ENCODE measurements around the gene C20orf204. TPM values are rescaled to one million over a fixed set of nuclear protein-coding genes. Genes with fewer than 3 reads are reported as not detected.
A peak's percentile ranks its signal among the peaks of the same experiment; 100 is the strongest.

Gene C20orf204
- total and polyA plus RNA-seq, 10 of the 15 experiments (the other 5 are each of a cell fraction or from before 2014, with no cell fraction given) = 0.24 to 56.0 (median 12.4) TPM

DNA sequence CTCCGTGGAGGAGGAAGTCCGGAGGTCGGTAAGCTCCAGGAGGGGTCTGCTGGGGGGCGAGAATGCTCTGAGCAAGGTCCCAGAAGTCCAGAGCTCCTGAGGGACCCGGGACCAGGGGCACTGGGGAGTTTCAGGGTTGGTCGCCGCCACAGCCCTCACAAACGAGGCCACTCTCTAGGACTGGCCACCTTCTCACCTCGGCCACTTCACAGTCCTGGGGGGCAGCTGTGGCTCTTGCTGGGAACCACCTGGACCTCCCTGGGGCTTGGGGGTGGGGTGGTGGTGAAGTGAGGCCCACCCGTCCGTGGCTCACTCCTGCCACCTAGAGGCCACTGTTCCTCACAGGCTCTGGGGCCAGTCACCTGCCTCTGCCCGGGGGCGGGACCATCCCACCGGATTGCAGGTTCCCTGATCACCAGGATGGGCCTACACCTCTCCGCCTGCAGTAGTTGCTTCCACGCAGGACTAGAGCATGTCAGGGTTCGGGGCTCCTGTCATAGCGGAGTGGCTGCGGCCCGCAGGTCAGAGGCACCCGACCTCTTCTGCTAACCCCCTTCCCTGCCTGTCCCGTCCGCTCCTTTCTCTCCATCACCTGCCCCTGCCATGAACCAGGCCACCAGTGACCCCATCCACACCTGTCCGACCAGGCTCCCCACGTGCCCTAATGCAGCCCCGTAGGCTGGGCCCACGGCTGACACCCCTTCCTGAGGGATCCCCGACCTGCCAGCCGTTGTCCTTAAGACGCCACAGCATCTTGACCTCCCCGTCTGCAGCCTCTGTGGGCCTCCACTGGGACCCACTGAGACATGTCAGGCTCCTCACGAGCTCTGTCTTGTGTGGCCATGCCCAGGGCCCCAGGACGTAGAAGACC, 21.9 kb downstream of the C20orf204 start (continued):
- TF ChIP-seq ZZZ3 (IDR thresholded peaks at IDR 0.05; ENCODE audit: control insufficient read depth, insufficient read length, low read depth) (no peak), MTA2 (IDR thresholded peaks at IDR 0.05; ENCODE audit: low read depth) (peak; percentile 55), BCL3 (IDR thresholded peaks at IDR 0.05; ENCODE audit: borderline replicate concordance, insufficient read depth, low read depth, low read length, poor library complexity, severe bottlenecking) (no peak), NRF1 (conservative IDR thresholded peaks at IDR 0.05; ENCODE audit: low read depth, low read length) (no peak), TARDBP (IDR thresholded peaks at IDR 0.05; ENCODE audit: borderline replicate concordance) (peak; percentile 28; the same call in 1 of the 2 replicates), ZBTB4 (CRISPR knock-in tag; IDR thresholded peaks at IDR 0.05) (no peak), CEBPZ (IDR thresholded peaks at IDR 0.05; ENCODE audit: low read depth, low read length) (no peak), TCF7 (IDR thresholded peaks at IDR 0.05; ENCODE audit: borderline replicate concordance) (no peak)
- TF ChIP-seq, protein P1, sequence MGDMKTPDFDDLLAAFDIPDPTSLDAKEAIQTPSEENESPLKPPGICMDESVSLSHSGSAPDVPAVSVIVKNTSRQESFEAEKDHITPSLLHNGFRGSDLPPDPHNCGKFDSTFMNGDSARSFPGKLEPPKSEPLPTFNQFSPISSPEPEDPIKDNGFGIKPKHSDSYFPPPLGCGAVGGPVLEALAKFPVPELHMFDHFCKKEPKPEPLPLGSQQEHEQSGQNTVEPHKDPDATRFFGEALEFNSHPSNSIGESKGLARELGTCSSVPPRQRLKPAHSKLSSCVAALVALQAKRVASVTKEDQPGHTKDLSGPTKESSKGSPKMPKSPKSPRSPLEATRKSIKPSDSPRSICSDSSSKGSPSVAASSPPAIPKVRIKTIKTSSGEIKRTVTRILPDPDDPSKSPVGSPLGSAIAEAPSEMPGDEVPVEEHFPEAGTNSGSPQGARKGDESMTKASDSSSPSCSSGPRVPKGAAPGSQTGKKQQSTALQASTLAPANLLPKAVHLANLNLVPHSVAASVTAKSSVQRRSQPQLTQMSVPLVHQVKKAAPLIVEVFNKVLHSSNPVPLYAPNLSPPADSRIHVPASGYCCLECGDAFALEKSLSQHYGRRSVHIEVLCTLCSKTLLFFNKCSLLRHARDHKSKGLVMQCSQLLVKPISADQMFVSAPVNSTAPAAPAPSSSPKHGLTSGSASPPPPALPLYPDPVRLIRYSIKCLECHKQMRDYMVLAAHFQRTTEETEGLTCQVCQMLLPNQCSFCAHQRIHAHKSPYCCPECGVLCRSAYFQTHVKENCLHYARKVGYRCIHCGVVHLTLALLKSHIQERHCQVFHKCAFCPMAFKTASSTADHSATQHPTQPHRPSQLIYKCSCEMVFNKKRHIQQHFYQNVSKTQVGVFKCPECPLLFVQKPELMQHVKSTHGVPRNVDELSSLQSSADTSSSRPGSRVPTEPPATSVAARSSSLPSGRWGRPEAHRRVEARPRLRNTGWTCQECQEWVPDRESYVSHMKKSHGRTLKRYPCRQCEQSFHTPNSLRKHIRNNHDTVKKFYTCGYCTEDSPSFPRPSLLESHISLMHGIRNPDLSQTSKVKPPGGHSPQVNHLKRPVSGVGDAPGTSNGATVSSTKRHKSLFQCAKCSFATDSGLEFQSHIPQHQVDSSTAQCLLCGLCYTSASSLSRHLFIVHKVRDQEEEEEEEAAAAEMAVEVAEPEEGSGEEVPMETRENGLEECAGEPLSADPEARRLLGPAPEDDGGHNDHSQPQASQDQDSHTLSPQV (IDR thresholded peaks at IDR 0.05) = peak; percentile 90
- TF ChIP-seq, protein P2, sequence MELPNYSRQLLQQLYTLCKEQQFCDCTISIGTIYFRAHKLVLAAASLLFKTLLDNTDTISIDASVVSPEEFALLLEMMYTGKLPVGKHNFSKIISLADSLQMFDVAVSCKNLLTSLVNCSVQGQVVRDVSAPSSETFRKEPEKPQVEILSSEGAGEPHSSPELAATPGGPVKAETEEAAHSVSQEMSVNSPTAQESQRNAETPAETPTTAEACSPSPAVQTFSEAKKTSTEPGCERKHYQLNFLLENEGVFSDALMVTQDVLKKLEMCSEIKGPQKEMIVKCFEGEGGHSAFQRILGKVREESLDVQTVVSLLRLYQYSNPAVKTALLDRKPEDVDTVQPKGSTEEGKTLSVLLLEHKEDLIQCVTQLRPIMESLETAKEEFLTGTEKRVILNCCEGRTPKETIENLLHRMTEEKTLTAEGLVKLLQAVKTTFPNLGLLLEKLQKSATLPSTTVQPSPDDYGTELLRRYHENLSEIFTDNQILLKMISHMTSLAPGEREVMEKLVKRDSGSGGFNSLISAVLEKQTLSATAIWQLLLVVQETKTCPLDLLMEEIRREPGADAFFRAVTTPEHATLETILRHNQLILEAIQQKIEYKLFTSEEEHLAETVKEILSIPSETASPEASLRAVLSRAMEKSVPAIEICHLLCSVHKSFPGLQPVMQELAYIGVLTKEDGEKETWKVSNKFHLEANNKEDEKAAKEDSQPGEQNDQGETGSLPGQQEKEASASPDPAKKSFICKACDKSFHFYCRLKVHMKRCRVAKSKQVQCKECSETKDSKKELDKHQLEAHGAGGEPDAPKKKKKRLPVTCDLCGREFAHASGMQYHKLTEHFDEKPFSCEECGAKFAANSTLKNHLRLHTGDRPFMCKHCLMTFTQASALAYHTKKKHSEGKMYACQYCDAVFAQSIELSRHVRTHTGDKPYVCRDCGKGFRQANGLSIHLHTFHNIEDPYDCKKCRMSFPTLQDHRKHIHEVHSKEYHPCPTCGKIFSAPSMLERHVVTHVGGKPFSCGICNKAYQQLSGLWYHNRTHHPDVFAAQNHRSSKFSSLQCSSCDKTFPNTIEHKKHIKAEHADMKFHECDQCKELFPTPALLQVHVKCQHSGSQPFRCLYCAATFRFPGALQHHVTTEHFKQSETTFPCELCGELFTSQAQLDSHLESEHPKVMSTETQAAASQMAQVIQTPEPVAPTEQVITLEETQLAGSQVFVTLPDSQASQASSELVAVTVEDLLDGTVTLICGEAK (IDR thresholded peaks at IDR 0.05; ENCODE audit: borderline replicate concordance) = no peak

All from GM12878 (cell line).